IPS-18c (cell line): Measurements from ENCODE around the gene TMEM178A.
A peak's percentile ranks its signal among the peaks of the same experiment; 100 is the strongest.

ENCODE experiments used
- H3K4me3 ChIP-seq: 2 replicates; pipeline ENCODE4 v1.7.0; 2013; ENCODE audit warnings: low read depth, mild to moderate bottlenecking, low read length, moderate library complexity; ENCODE audit not compliant: insufficient read depth
- H3K9me3 ChIP-seq: one replicate; pipeline ENCODE4 v1.6.1; 2013; ENCODE audit warnings: mild to moderate bottlenecking, low read length, moderate library complexity; ENCODE audit not compliant: control insufficient read depth, insufficient read depth

Gene TMEM178A

GRCh38 chr2:39664888-39665591 lies 677 bp upstream of the TMEM178A start:
- Histone ChIP-seq H3K9me3 (no peaks in the 10 kb centered on the region), H3K4me3 (peak overlapping the region; percentile 50; the same call in 1 of the 2 replicates)

- Histone ChIP-seq H3K9me3 (no peaks in the 10 kb centered on the region), H3K4me3 (peak overlapping the region; percentile 76)
Measured at GRCh38 chr2:39666491-39667101, 879 bp downstream of the TMEM178A start.

- H3K9me3 ChIP-seq, result no peaks in the 10 kb centered on the region
- peak overlapping the region; percentile 76; the same call in 1 of the 2 replicates for H3K4me3 ChIP-seq
Measured at GRCh38 chr2:39667104-39667885, 1.6 kb downstream of the TMEM178A start.

- Histone ChIP-seq H3K9me3 (no peaks in the 10 kb centered on the region), H3K4me3 (no peak overlapping the region)
Measured at GRCh38 chr2:39667886-39668276, 2.2 kb downstream of the TMEM178A start.

GRCh38 chr2:39668576-39669080 lies 2.9 kb downstream of the TMEM178A start:
- H3K4me3 ChIP-seq, result no peak overlapping the region
- H3K9me3 ChIP-seq, result no peaks in the 10 kb centered on the region

GRCh38 chr2:39671604-39672003 lies 5.9 kb downstream of the TMEM178A start:
- Histone ChIP-seq H3K9me3 (no peaks in the 10 kb centered on the region), H3K4me3 (no peak overlapping the region)

GRCh38 chr2:39673018-39673417 lies 7.3 kb downstream of the TMEM178A start:
- H3K9me3 ChIP-seq, result no peaks in the 10 kb centered on the region

GRCh38 chr2:39676342-39676741 lies 10.6 kb downstream of the TMEM178A start:
- Histone ChIP-seq H3K9me3 (no peaks in the 10 kb centered on the region), H3K4me3 (no peak overlapping the region)

More at GRCh38 chr2:39673018-39673417, 7.3 kb downstream of the TMEM178A start:
- no peak overlapping the region for H3K4me3 ChIP-seq

- H3K4me3 ChIP-seq, result no peak overlapping the region
- no peaks in the 10 kb centered on the region for H3K9me3 ChIP-seq
Measured at GRCh38 chr2:39678170-39678569, 12.5 kb downstream of the TMEM178A start.

- no peak overlapping the region for H3K4me3 ChIP-seq
- H3K9me3 ChIP-seq, result no peaks in the 10 kb centered on the region
Measured at GRCh38 chr2:39679805-39680204, 14.1 kb downstream of the TMEM178A start.

GRCh38 chr2:39682066-39682692 lies 16.5 kb downstream of the TMEM178A start:
- Histone ChIP-seq H3K9me3 (no peaks in the 10 kb centered on the region), H3K4me3 (no peak overlapping the region)

GRCh38 chr2:39683022-39683699 lies 17.4 kb downstream of the TMEM178A start:
- Histone ChIP-seq H3K9me3 (no peaks in the 10 kb centered on the region), H3K4me3 (no peak overlapping the region)

GRCh38 chr2:39684464-39684863 lies 18.7 kb downstream of the TMEM178A start:
- no peaks in the 10 kb centered on the region for H3K9me3 ChIP-seq
- no peak overlapping the region for H3K4me3 ChIP-seq

GRCh38 chr2:39685126-39685525 lies 19.4 kb downstream of the TMEM178A start:
- no peaks in the 10 kb centered on the region for H3K9me3 ChIP-seq
- no peak overlapping the region for H3K4me3 ChIP-seq

GRCh38 chr2:39686456-39686855 lies 20.7 kb downstream of the TMEM178A start:
- H3K9me3 ChIP-seq, result no peaks in the 10 kb centered on the region
- no peak overlapping the region for H3K4me3 ChIP-seq

- no peaks in the 10 kb centered on the region for H3K9me3 ChIP-seq
- no peak overlapping the region for H3K4me3 ChIP-seq
Measured at GRCh38 chr2:39688181-39688580, 22.5 kb downstream of the TMEM178A start.

GRCh38 chr2:39689272-39689841 lies 23.6 kb downstream of the TMEM178A start:
- Histone ChIP-seq H3K9me3 (no peaks in the 10 kb centered on the region), H3K4me3 (no peak overlapping the region)
